OCI-LY1 (cell line): ENCODE measurements around the gene B9D2.

ENCODE experiments used
- H2AFZ ChIP-seq: fragments of 200-600 bp; sonication (generic), shearing (Covaris generic); 2 replicates; pipeline ENCODE4 v1.6.0; 2014; ENCODE audit warnings: antibody characterized with exemption, mild to moderate bottlenecking, low read length
- H3F3A ChIP-seq: fragments of 200-600 bp; sonication (generic), shearing (Covaris generic); 2 replicates; pipeline ENCODE4 v1.6.0; 2014; ENCODE audit warnings: mild to moderate bottlenecking, antibody characterized with exemption, low read length, moderate library complexity; ENCODE audit not compliant: insufficient read depth
- H3K27ac ChIP-seq: fragments of 200-600 bp; sonication (generic); 2 replicates; pipeline ENCODE4 v1.5.1; 2014; ENCODE audit warnings: low read length, mixed run types, mild to moderate bottlenecking, low read depth; ENCODE audit not compliant: poor library complexity, severe bottlenecking
- H3K27me3 ChIP-seq: fragments of 200-600 bp; sonication (generic); 2 replicates; pipeline ENCODE4 v1.6.0; 2014; ENCODE audit warnings: antibody characterized with exemption, mild to moderate bottlenecking, low read length, moderate library complexity; ENCODE audit not compliant: insufficient read depth
- H3K36me3 ChIP-seq: fragments of 200-600 bp; sonication (generic); 2 replicates; pipeline ENCODE4 v1.6.1; 2014; ENCODE audit warnings: mild to moderate bottlenecking, antibody characterized with exemption, low read length, moderate library complexity, mixed read lengths; ENCODE audit not compliant: insufficient read depth
- H3K4me1 ChIP-seq: fragments of 200-600 bp; sonication (generic); 2 replicates; pipeline ENCODE4 v1.5.1; 2014; ENCODE audit warnings: mild to moderate bottlenecking, low read length, moderate library complexity; ENCODE audit not compliant: insufficient read depth, severe bottlenecking
- H3K4me2 ChIP-seq: fragments of 200-600 bp; sonication (generic), shearing (Covaris generic); 2 replicates; pipeline ENCODE4 v1.6.1; 2014; ENCODE audit warnings: low read length
- H3K4me3 ChIP-seq: fragments of 200-600 bp; sonication (generic); 2 replicates; pipeline ENCODE4 v1.5.1; 2014; ENCODE audit warnings: low read length, low read depth, mild to moderate bottlenecking, mixed read lengths; ENCODE audit not compliant: poor library complexity, severe bottlenecking
- H3K79me2 ChIP-seq: fragments of 200-600 bp; shearing (Covaris generic); 2 replicates; pipeline ENCODE4 v1.6.1; 2016; ENCODE audit warnings: mixed run types, low read length, mixed read lengths; ENCODE audit not compliant: insufficient read depth
- H3K9ac ChIP-seq: fragments of 200-600 bp; sonication (generic), shearing (Covaris generic); 2 replicates; pipeline ENCODE4 v1.6.1; 2014; ENCODE audit warnings: mild to moderate bottlenecking, low read length, mixed read lengths
- H3K9me2 ChIP-seq: fragments of 200-600 bp; sonication (generic), shearing (Covaris generic); 2 replicates; pipeline ENCODE4 v1.6.1; 2014; ENCODE audit warnings: low read depth, mild to moderate bottlenecking, low read length, mixed read lengths
- H3K9me3 ChIP-seq: fragments of 200-600 bp; shearing (Covaris generic); 2 replicates; pipeline ENCODE4 v1.6.1; 2014; ENCODE audit warnings: low read length, mixed read lengths
- H4K20me1 ChIP-seq: fragments of 200-600 bp; sonication (generic), shearing (Covaris generic); 2 replicates; pipeline ENCODE4 v1.6.0; 2016; ENCODE audit warnings: mild to moderate bottlenecking, low read length; ENCODE audit not compliant: insufficient read depth
- EZH2 ChIP-seq: fragments of 200-600 bp; sonication (generic), shearing (Covaris generic); IDR thresholded peaks from 2 replicates; pipeline ENCODE4 v1.8.0; 2017; ENCODE audit warnings: borderline replicate concordance, mixed run types, mild to moderate bottlenecking, antibody characterized with exemption, low read length, moderate library complexity, mixed read lengths
- TF ChIP-seq, protein P1 (sequence below): fragments of 200-600 bp; sonication (generic), shearing (Covaris generic); IDR thresholded peaks from 2 replicates; pipeline ENCODE4 v1.5.1; 2017; ENCODE audit warnings: mild to moderate bottlenecking, antibody characterized with exemption, low read length, moderate library complexity, mixed read lengths

B9D2 gene

DNA sequence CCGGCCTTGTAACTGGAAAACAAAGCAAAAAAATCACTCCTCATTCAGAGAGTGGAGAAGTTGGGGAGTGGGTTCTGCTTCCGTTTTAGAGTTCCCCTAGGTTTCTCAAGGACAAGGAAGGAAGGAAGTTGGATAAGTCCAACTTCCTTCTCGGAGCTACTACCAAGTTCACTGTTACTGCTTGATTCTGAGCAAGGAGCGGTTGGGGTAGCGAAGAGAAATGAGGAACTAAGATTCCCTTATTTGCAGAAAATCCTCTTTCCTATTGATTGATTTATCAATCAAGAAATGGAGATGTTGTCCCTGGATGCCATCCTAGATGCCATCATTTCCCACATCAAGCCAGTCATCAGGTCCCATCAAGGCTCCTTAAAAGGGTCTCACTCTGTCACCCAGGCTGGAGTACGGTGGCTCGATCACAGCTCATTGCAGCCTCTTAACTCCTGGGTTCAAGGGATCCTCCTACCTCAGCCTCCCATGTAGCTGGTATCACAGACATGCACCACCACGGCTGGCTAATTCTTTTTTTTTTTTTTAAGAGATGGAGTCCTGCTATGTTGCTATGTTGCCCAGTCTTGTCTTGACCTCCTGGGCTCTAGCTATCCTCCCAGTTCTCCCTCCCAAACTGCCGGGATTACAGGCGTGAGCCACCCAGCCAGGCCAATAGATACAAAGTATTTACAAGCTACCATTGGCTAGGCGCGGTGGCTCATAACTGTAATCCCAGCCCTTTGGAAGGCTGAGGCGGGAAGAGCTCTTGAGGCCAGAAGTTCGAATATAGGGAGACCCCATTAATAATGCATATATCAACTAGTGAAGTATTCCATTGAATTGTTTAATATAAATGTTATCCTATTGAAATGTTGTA, 809 bp upstream of the B9D2 start:
- TF ChIP-seq EZH2, result no peak
- TF ChIP-seq, protein P1, sequence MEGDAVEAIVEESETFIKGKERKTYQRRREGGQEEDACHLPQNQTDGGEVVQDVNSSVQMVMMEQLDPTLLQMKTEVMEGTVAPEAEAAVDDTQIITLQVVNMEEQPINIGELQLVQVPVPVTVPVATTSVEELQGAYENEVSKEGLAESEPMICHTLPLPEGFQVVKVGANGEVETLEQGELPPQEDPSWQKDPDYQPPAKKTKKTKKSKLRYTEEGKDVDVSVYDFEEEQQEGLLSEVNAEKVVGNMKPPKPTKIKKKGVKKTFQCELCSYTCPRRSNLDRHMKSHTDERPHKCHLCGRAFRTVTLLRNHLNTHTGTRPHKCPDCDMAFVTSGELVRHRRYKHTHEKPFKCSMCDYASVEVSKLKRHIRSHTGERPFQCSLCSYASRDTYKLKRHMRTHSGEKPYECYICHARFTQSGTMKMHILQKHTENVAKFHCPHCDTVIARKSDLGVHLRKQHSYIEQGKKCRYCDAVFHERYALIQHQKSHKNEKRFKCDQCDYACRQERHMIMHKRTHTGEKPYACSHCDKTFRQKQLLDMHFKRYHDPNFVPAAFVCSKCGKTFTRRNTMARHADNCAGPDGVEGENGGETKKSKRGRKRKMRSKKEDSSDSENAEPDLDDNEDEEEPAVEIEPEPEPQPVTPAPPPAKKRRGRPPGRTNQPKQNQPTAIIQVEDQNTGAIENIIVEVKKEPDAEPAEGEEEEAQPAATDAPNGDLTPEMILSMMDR, result no peak
- no peaks in the 10 kb centered on the region for H3F3A ChIP-seq
- peak overlapping the region; percentile 85 for H3K9ac ChIP-seq
- H3K4me2 ChIP-seq, result peak overlapping the region; percentile 80
- H3K4me3 ChIP-seq, result peak overlapping the region; percentile 75
- no peaks in the 10 kb centered on the region for H3K9me2 ChIP-seq
- H3K4me1 ChIP-seq, result peaks cover 22% of the 10 kb centered on the region
- H3K27ac ChIP-seq, result peak overlapping the region; percentile 95
- H3K27me3 ChIP-seq, result no peaks in the 10 kb centered on the region
- H3K36me3 ChIP-seq, result no peaks in the 10 kb centered on the region
- H4K20me1 ChIP-seq, result no peaks in the 10 kb centered on the region
- H3K79me2 ChIP-seq, result peaks cover 5% of the 10 kb centered on the region; the same call in 1 of the 2 replicates
- H3K9me3 ChIP-seq, result no peaks in the 10 kb centered on the region
- H2AFZ ChIP-seq, result no peak overlapping the region

DNA sequence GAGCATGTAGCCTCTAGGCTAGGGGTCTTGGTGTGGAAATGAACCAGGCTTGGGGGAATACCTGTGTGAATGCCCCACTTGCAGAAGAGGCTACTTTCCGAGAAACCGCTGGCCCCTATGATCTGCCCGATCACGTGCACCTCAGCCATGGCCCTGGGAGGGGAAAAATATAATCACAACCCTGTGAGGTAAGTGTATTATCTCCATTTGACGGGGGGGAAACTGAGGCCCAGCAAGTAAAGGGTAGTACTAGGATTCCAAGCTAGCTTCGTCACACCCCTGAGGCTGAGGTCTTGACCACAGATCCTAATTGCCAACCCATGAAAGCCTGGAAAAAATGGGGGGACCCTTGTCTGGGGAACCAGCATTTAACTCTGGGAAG, 587 bp downstream of the B9D2 start:
- Histone ChIP-seq H3K36me3 (no peaks in the 10 kb centered on the region), H3F3A (no peaks in the 10 kb centered on the region), H2AFZ (no peak overlapping the region), H3K4me3 (peak overlapping the region; percentile 75), H3K27ac (peak overlapping the region; percentile 95), H3K79me2 (peaks cover 5% of the 10 kb centered on the region; the same call in 1 of the 2 replicates), H3K4me2 (peak overlapping the region; percentile 80), H4K20me1 (no peaks in the 10 kb centered on the region), H3K4me1 (peaks cover 22% of the 10 kb centered on the region), H3K27me3 (no peaks in the 10 kb centered on the region), H3K9me3 (no peaks in the 10 kb centered on the region), H3K9me2 (no peaks in the 10 kb centered on the region), H3K9ac (peak overlapping the region; percentile 85)
- TF ChIP-seq, protein P1, result no peak
- TF ChIP-seq EZH2, result no peak

DNA sequence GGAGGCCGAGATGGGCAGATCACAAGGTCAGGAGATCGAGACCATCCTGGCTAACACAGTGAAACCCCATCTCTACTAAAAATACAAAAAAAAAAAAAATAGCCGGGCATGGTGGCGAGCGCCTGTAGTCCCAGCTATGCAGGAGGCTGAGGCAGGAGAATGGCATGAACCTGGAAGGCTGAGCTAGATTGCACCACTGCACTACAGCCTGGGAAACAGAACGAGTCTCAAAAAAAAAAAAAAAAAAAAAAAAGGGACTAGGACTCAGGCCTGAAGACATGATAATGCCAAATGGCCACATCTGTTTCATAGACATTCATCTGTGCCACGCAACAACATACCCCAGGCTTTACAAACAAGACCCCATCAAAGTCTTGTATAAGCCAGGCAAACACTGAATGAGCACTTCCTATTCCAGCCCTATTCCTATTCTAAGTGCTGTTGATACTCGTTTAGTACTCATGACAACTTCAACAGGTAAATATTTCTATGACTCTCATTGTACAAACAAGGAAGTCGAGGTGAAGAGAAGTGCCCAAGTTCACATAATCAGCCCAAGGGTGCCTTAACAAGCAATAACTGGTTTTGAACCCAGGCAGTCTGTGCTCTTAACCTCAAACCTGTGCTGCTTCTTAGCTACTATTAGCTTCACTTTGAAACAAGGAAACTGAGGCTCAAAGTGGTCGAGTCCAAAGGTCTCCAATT, 1.7 kb downstream of the B9D2 start:
- Histone ChIP-seq H3K9me3 (no peaks in the 10 kb centered on the region), H3K4me2 (no peak overlapping the region), H2AFZ (no peak overlapping the region), H3K9me2 (no peaks in the 10 kb centered on the region), H3K27ac (peak overlapping the region; percentile 30), H3K36me3 (no peaks in the 10 kb centered on the region), H4K20me1 (no peaks in the 10 kb centered on the region), H3F3A (no peaks in the 10 kb centered on the region), H3K4me1 (peaks cover 15% of the 10 kb centered on the region), H3K79me2 (peaks cover 5% of the 10 kb centered on the region; the same call in 1 of the 2 replicates), H3K4me3 (no peak overlapping the region), H3K27me3 (no peaks in the 10 kb centered on the region), H3K9ac (no peak overlapping the region)
- TF ChIP-seq, protein P1, result no peak
- TF ChIP-seq EZH2, result no peak
